ENCODE data around the gene ASPDH. TPM values are rescaled to one million over a fixed set of nuclear protein-coding genes. Genes with fewer than 3 reads are reported as not detected.
A peak's percentile ranks its signal among the peaks of the same experiment; 100 is the strongest.

The ASPDH gene
- total and polyA plus RNA-seq, 2 donors from 2014 or later = 115 TPM; not detected in 1

- Histone ChIP-seq H3K27me3 (ENCODE audit: control insufficient read depth, insufficient read depth, low read length) (no peaks in the 10 kb centered on the region), H3K9me3 (ENCODE audit: control insufficient read depth in 2 of 3, insufficient read depth in 1 of 3, low read length in 3 of 3) (no peaks in the 10 kb centered on the region), H3K27ac (ENCODE audit: low read depth in 2 of 2, low read length in 2 of 2) (no peak overlapping the region), H3K9ac (ENCODE audit: low read length in 3 of 3) (no peak overlapping the region), H3K4me1 (ENCODE audit: control insufficient read depth in 2 of 3, insufficient read depth in 2 of 3, low read depth in 1 of 3, low read length in 3 of 3) (peaks cover 0 to 9% (median 0%) of the 10 kb centered on the region in 3 donors), H3K4me3 (ENCODE audit: low read length in 3 of 3) (no peak overlapping the region), H3K36me3 (ENCODE audit: control insufficient read depth in 2 of 3, insufficient read depth in 3 of 3, low read length in 3 of 3) (peaks cover 0 to 14% (median 10%) of the 10 kb centered on the region in 3 donors)
- intact Hi-C loops (cut with DNase I) = no loop called here
- DNase-seq = peak in 1 of 5 donors; percentile 52
- no peak for FAIRE-seq
- no peak for TF ChIP-seq CTCF (IDR thresholded peaks at IDR 0.05; ENCODE audit: borderline replicate concordance, extremely low read depth, insufficient read depth)
These were observed 33.9 kb downstream of the ASPDH start for GRCh38 chr19:50479761-50480251.

- Histone ChIP-seq H3K9me3 (ENCODE audit: control insufficient read depth in 2 of 3, insufficient read depth in 1 of 3, low read length in 3 of 3) (no peaks in the 10 kb centered on the region), H3K27ac (ENCODE audit: low read depth in 2 of 2, low read length in 2 of 2) (no peak overlapping the region), H3K9ac (ENCODE audit: low read length in 3 of 3) (no peak overlapping the region), H3K27me3 (ENCODE audit: control insufficient read depth, insufficient read depth, low read length) (no peaks in the 10 kb centered on the region), H3K4me1 (ENCODE audit: control insufficient read depth in 2 of 3, insufficient read depth in 2 of 3, low read depth in 1 of 3, low read length in 3 of 3) (peaks cover 0 to 9% (median 0%) of the 10 kb centered on the region in 3 donors), H3K36me3 (ENCODE audit: control insufficient read depth in 2 of 3, insufficient read depth in 3 of 3, low read length in 3 of 3) (peaks cover 0 to 14% (median 10%) of the 10 kb centered on the region in 3 donors), H3K4me3 (ENCODE audit: low read length in 3 of 3) (no peak overlapping the region)
- intact Hi-C loops (cut with DNase I) = no loop called here
- DNase-seq (peak in 1 of 5 donors; percentile 70), FAIRE-seq (no peak)
- peak; percentile 0 for TF ChIP-seq CTCF (IDR thresholded peaks at IDR 0.05; ENCODE audit: borderline replicate concordance, extremely low read depth, insufficient read depth)
These were observed 34.6 kb downstream of the ASPDH start for GRCh38 chr19:50478901-50479715.

- TF ChIP-seq CTCF (IDR thresholded peaks at IDR 0.05; ENCODE audit: borderline replicate concordance, extremely low read depth, insufficient read depth) = no peak
- FAIRE-seq (no peak), DNase-seq (no peak)
- Histone ChIP-seq H3K4me3 (ENCODE audit: low read length in 3 of 3) (peak overlapping the region in 2 of 3 donors; percentile 13 to 96), H3K27ac (ENCODE audit: low read depth in 2 of 2, low read length in 2 of 2) (no peak overlapping the region), H3K36me3 (ENCODE audit: control insufficient read depth in 2 of 3, insufficient read depth in 3 of 3, low read length in 3 of 3) (peaks cover 0 to 14% (median 10%) of the 10 kb centered on the region in 3 donors), H3K9ac (ENCODE audit: low read length in 3 of 3) (no peak overlapping the region), H3K27me3 (ENCODE audit: control insufficient read depth, insufficient read depth, low read length) (no peaks in the 10 kb centered on the region), H3K9me3 (ENCODE audit: control insufficient read depth in 2 of 3, insufficient read depth in 1 of 3, low read length in 3 of 3) (no peaks in the 10 kb centered on the region), H3K4me1 (ENCODE audit: control insufficient read depth in 2 of 3, insufficient read depth in 2 of 3, low read depth in 1 of 3, low read length in 3 of 3) (peaks cover 0 to 9% (median 0%) of the 10 kb centered on the region in 3 donors)
- intact Hi-C loops (cut with DNase I) = no loop called here
These were observed 35.8 kb downstream of the ASPDH start for GRCh38 chr19:50477751-50478515.

All from kidney (tissue), 14 donors.